ENCODE results near the gene AGTRAP.

DNA sequence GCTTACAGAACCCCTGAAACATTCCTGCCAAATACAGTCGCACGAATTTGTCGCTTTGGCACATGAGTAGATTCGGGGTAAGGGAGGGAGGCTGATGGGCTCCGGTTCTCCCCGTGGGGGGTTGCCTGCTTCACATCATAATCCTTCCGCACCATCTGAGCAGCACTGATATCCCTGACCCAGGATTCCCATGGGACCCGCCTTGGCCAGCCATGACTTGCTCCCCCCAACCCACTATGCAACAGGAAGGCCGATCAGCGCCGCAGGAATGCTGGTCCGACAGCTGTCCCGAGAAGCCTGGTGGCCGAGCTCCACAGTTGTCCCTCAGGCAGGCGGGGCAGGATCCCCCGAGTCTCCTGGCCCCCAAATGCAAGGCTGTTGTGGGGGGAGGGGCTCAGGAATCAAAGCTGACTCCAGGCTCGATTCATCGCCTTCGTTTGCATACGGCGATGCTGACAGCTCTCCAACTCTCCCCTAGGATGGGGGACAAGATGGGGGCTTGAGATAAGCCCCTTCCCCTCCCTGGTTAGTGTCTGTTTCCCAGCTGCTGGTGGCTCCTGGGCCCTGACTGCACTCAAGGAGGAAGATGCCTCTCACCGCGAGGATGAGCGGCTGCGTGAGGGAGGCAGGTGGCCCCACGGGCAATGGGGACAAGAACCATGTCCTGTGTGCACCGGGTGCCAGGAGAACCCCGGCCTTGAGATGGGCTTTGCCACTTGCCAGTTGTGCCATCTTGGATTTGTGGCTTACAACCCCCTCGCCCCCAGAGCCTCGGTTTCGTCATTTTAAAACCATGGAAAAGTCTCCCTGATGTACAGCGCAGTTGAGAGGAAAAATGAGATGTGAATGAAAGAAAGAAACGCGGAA is 35.1 kb upstream of the AGTRAP start:
- TF ChIP-seq, protein P1, sequence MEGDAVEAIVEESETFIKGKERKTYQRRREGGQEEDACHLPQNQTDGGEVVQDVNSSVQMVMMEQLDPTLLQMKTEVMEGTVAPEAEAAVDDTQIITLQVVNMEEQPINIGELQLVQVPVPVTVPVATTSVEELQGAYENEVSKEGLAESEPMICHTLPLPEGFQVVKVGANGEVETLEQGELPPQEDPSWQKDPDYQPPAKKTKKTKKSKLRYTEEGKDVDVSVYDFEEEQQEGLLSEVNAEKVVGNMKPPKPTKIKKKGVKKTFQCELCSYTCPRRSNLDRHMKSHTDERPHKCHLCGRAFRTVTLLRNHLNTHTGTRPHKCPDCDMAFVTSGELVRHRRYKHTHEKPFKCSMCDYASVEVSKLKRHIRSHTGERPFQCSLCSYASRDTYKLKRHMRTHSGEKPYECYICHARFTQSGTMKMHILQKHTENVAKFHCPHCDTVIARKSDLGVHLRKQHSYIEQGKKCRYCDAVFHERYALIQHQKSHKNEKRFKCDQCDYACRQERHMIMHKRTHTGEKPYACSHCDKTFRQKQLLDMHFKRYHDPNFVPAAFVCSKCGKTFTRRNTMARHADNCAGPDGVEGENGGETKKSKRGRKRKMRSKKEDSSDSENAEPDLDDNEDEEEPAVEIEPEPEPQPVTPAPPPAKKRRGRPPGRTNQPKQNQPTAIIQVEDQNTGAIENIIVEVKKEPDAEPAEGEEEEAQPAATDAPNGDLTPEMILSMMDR (IDR thresholded peaks at IDR 0.05): no peak
- TF ChIP-seq POLR2A (IDR thresholded peaks at IDR 0.05): no peak

All from lower leg skin (tissue), 3 donors.